Stimulated activated CD8-positive, alpha-beta memory T cell treated with anti-CD3 and anti-CD28 coated beads, Interleukin-4, amount 100 ng/mL, for 48 hours (primary cell): ENCODE results near the gene SPATA31D4.
"Not testable (repeated sequence)": the region's sequence is repeated elsewhere in the genome, so short reads cannot be mapped to it uniquely, and the experiment has no call there.

ENCODE experiments used
- DNase-seq: peaks from one replicate; pipeline ENCODE4 v3.0.0-alpha.2; 2020

Gene SPATA31D4

DNA sequence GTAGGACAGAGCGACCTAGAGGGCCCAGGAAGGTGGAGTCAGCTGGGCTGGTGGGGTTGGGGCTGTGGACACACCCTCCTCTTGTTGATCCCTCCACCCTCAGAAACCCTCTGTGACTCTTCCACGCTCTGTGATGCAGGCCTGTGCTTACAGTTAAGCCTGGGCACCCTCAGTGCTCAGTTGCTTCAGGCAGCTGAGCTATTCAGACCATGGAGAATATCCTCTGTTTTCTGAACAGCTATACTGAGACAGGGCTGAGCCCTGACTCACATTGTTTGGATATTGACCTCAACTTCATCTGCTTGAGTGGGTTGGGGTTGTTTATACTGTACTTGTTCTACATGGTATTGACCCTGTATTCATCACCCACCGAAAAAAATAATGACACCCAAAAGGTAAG, at the start of gene SPATA31D4:
Gene SPATA31D4 (plus strand): TSS at position 124 of the 400 bp plus-strand sequence. CDS start 86 bp downstream, at position 210.
- DNase-seq, result not testable (repeated sequence)

GRCh38 chr9:81878530-81878929, 49.7 kb upstream of the SPATA31D4 start:
- DNase-seq, result no peak

DNA sequence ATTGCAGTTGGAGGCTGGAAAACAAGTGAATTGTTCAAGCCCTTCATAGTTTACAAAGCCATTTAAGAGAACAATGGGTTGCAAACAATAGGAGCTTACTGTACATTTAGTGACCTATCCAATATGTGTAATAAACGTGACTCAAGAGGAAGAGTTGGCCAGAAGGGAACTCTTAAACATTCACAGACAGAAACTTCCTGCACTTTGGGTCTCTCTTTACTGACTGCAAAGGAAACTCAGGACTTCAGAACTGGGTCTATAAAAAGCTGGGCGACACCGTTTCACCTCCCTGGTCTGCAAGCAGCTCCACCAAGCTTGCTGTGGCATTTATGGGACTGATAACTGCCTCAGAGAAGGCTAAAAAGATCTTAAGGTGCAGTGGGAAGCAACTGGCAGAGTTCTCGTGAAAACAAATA, 48.7 kb upstream of the SPATA31D4 start:
- DNase-seq, result no peak

GRCh38 chr9:81885602-81886001, 42.6 kb upstream of the SPATA31D4 start:
- DNase-seq, result no peak

DNA sequence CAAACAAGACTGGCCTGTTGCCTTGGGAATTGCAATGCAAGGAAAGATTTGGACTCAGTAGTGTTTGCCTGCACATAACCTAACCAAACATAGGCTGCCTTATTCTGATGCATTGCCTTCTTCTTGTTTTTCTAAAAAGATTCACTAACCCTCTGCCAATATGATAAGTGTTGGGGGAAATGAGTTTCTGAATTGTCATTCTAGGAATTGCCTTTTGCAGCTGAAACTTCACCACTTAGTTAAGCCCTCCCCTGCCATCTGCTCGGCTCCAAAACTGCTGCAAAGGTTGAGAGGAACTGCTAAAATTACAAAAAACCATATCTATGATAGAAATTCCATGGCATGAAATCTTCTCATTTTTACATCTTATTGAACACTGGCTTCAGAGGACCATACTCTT, 41.6 kb upstream of the SPATA31D4 start:
- DNase-seq, result no peak

DNA sequence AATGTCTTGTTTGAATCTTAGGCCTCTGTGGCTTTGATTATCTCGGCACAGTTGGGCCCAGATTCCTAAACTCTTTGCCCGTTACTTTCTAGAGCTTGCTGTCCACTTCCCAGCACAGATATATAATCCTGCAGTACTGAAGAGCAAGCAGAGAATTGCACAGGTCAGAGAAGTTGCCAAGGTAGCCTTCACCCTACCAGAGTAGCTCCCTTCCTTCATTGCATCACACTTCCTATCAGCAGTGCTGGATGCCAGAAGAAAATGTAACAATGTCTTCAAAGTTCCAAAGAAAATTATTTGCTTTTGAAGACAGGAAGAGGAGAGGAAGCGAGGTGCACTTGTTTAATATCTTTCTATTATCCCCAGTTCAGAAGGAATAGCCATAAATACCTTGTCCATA, 38.1 kb upstream of the SPATA31D4 start:
- no peak for DNase-seq

DNA sequence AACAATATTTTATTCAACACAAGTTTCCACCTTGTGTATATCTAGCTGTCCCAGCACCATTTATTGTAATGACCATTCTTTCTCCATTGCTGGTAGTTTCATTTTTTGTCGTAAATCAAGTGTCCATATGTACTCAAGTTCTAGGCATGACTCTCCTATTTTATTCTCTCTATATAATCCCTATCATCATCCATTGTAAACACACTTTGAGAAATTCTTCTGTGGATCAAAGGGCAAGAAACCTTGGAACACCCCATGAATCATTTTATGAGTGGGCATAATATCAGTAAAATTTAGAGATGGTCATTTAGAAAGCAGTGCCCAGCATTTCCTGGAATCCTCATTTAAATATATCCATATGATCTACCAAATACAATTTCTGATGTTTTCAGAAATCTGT, 35.8 kb upstream of the SPATA31D4 start:
- DNase-seq, result no peak

DNA sequence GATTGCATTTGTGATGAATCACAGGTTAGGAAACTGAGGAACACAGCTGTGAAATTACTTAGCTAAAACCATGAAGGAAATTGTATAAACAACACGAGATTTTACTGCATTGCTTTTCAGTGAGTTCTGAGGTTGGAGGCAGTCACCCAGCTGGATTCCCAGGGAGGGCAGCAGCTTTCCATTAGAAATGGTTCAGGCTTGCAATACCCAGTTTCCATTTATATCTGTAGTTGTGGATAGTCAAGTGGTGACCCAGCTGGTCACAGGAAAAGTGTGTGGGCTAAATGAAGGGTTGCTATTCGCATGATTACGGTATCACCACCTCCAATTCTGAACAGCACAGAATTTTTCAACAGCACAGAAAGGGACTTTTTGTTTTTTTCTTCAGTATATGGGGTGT, 34.3 kb upstream of the SPATA31D4 start:
- DNase-seq, result no peak

DNA sequence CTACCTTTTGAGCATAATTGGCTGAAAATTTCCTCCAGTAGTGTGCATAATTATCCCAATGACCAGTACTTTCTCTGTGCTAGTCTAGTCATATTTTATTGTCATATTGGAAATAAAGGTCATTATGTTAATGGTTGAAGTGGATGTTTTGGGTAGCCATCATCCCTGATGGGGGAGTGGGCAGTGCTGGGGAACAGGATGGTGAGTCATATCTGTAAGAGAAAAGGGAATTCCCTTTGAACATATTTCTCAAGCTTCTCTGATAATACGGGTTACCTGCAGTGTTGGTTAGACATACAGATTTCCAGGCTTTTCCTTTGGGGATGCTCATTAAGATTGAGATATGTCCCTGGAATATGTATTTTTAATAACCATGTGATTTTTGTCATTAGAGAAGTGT, 33.3 kb upstream of the SPATA31D4 start:
- DNase-seq, result no peak

- no peak for DNase-seq
Observed at GRCh38 chr9:81896070-81896469, 32.2 kb upstream of the SPATA31D4 start.

DNA sequence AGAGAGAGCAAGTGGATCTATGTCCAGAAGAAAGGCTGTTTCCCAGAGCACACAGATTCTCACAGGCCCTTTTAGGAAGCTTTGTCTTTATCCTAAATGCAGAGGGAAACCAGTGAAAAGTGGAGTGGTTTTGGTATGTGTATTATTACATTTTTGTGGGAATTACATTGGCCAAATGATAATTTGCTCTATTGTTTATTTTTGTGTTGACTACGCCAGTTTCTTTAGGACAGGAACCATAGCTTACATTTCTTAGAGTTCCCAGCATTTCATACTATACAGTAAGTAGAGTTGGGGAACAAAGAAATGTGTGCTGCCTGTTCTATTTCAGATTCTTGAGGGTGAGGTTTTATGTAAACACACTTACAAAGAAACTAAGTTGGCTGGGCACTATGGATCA, 29.4 kb upstream of the SPATA31D4 start:
- DNase-seq, result no peak

DNA sequence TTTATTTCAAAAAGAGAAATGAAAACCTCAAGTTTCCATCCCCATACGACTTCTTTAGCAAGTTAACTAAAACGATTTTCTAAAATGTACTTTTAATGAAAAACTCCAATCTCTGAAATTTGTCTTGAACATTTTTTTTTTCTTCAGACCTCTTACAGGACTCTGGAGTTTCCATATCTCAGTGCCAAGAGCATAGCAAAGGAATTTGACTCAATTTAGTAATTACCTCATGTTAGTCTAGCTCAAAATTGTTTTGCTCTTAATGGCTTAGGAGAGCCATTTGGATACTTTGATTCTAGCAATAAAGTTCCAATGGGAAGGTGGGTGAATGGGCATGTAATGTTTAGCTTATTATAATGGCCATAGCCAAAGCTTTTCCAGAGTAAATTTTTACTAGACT, 26.0 kb upstream of the SPATA31D4 start:
- DNase-seq, result no peak

- no peak for DNase-seq
Observed at GRCh38 chr9:81902626-81903025, 25.6 kb upstream of the SPATA31D4 start.

DNA sequence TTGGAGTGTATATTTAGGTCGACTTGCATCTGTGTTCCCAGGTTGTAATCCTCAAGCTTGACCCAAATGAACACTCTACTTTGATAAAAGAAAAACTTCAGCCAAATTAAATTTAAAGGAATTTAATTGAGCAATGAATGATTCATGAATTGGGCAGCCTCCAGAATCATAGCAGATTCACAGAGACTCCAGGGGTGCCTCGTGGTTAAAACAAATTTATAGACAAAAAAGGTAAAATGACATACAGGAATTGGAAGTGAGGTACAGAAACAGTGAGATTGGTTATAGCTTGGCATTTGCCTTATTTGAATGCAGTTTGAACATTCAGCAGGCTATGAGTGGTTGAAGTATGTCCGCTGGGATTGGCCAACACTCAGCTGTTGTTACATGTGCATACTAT, 21.6 kb upstream of the SPATA31D4 start:
- no peak for DNase-seq

GRCh38 chr9:81912135-81912534, 16.1 kb upstream of the SPATA31D4 start:
- no peak for DNase-seq

GRCh38 chr9:81915801-81916505, 12.3 kb upstream of the SPATA31D4 start:
- no peak for DNase-seq

DNA sequence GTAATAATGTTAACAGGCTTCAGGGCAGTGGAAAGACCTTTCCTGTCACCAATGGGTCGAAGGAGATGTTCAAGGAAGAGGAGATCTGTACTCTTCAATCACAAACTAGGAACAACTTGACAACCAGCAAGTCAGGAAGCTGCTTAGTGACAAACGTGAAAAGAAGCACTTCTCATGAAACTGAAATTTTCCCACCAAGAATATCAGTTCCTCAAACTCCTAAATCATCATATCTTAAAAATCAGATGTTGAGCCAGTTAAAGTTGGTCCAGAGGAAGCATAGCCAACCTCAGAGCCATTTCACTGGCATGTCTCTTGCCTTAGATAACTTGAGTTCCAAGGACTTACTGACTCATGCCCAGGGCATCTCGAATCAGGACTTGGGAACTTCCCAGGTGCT, 9.7 kb upstream of the SPATA31D4 start:
- DNase-seq, result not testable (repeated sequence)

- not testable (repeated sequence) for DNase-seq
Observed at GRCh38 chr9:81930147-81930546, 1.9 kb downstream of the SPATA31D4 start.

DNA sequence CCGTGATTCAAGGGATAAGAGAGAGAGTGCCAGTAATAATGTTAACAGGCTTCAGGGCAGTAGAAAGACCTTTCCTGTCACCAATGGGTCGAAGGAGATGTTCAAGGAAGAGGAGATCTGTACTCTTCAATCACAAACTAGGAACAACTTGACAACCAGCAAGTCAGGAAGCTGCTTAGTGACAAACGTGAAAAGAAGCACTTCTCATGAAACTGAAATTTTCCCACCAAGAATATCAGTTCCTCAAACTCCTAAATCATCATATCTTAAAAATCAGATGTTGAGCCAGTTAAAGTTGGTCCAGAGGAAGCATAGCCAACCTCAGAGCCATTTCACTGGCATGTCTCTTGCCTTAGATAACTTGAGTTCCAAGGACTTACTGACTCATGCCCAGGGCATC, 5.3 kb downstream of the SPATA31D4 start:
- DNase-seq, result not testable (repeated sequence)

DNA sequence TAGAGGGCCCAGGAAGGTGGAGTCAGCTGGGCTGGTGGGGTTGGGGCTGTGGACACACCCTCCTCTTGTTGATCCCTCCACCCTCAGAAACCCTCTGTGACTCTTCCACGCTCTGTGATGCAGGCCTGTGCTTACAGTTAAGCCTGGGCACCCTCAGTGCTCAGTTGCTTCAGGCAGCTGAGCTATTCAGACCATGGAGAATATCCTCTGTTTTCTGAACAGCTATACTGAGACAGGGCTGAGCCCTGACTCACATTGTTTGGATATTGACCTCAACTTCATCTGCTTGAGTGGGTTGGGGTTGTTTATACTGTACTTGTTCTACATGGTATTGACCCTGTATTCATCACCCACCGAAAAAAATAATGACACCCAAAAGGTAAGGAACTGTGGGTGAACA, 15.2 kb downstream of the SPATA31D4 start, which contains the start of gene SPATA31D3:
Gene SPATA31D3 (plus strand): TSS at position 108 of the 400 bp plus-strand sequence. CDS start 86 bp downstream, at position 194.
- DNase-seq, result not testable (repeated sequence)

DNA sequence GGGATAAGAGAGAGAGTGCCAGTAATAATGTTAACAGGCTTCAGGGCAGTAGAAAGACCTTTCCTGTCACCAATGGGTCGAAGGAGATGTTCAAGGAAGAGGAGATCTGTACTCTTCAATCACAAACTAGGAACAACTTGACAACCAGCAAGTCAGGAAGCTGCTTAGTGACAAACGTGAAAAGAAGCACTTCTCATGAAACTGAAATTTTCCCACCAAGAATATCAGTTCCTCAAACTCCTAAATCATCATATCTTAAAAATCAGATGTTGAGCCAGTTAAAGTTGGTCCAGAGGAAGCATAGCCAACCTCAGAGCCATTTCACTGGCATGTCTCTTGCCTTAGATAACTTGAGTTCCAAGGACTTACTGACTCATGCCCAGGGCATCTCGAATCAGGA, 20.4 kb downstream of the SPATA31D4 start:
- not testable (repeated sequence) for DNase-seq

GRCh38 chr9:81953096-81953495, 24.9 kb downstream of the SPATA31D4 start:
- no peak for DNase-seq

GRCh38 chr9:81955625-81956024, 27.4 kb downstream of the SPATA31D4 start:
- no peak for DNase-seq

DNA sequence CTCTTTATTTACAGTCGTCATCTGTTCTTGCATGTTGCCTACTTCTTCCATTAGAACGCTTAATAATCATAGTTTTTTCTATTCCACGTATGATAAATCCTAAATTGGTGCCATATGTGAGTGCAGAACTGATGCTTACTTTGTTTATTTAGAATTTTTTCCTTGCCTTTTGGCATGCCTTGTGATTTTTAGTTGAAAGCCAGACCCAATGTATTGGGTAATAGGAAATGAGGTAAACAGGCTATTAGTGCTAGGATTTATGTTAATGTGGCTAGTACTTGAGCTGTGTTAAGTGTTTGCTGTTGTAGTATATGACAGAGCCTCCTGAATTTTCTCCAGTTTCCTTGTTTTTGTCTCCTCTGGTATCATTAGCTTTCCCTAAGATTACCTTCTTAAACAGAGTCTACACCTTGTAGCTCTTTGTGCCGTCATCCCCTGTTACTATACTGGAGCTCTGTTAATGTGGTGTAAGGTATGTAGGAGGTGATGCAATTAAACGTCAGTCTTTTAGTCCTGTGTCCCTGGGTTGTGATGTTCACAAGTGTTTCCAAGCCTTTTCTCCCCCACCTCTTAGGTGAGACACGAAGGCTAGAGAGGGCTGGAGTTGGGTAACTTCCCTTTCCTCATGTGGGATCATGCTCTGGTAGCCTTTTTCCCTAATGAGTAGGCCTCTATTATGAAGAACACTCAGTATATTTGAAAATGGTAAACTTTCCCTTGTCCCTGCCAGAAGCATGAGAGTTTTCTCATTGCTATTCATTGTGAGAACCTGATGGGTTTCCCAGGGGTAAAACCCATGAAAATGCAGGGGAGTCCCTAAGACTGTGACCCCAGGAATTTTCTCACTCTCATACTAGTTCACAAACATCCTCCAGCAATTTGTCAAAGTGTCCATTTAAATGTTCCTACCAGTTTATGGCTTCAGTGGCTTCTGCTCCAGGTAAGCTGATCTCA, 36.3 kb downstream of the SPATA31D4 start:
- DNase-seq, result no peak
